Hematopoietic multipotent progenitor cell treated with erythropoietin and hydrocortisone succinate and interleukin-3 and kit ligand, for 17 days (in vitro differentiated cells): ENCODE results near the gene C5orf46.

ENCODE experiments used
- DNase-seq: peaks from one replicate; pipeline ENCODE4 v3.0.0-alpha.2; 2015; ENCODE audit warnings: low spot score

Gene C5orf46

GRCh38 chr5:147857302-147858129, 48.8 kb downstream of the C5orf46 start:
- peak; percentile 29 for DNase-seq

DNA sequence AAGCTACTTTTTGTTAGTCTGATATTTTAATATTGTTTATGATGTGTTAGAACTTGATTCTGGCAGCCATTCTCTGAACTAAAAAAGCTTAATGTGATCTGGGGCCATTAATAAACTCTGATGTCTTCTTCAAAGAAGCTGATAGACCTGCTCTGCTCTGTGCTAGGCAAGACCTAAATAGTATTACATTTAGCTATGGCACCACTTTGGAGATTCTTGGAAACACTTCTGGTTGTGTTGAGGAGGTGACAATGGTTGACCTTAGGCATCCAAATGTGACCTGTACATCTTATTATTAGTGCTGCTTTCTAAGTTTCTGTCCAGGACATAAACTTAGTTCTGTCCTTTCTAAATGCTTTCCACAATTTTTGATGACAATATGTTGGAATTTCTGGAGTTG, 49.5 kb downstream of the C5orf46 start:
- DNase-seq: no peak

DNA sequence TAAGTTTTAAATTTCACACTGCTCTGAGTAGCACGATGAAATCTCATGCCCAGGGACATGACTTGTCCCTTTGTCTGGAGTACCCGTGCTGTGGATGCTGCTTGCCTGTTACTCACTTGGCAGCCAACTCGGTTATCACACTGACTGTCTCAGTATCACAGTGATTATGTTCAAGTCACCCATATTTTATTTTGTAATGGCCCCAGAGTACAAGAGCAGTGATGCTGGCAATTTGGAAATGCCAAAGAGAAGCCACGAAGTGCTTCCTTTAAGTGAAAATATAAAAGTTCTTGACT, 50.6 kb downstream of the C5orf46 start:
- no peak for DNase-seq

DNA sequence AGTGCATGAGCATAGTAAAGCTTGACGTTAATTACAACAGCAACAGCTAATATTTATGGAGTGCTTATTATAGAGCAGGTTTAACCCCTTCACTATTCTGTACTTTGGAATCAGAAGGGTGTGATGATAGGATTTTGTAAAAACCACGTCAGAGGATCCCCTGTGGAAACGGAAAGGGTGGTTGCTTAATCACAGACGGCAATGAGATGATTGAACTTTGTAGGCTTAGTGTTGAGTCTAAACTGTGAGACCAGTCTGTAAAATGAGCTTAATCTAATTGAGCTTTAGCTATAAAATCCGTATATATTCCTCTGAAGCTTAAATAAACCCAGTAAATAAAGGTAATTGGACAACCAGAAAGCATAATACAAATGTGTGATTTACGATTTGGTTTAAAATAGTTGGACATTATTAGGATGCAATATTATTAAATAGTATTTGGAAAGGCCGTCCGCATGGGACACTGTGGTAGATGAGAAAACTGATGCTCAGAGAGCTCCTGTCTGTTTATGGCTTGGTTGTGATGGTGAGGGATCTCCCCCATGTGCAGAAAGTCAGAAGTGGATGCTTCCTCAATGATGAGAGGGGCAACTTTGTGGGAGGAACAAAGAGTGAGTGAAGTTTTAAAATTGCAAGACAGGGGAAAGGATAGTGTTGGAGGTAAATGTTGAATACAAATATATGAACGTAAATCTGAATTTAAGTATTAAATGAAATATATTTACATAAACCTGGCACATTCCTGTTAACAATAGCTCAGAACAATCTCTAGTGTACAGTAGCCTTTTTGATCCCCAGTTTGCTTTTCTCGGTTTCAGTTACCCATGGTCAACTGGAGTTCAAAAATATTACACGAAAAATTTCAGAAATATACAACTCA, 51.2 kb downstream of the C5orf46 start:
- no peak for DNase-seq

DNA sequence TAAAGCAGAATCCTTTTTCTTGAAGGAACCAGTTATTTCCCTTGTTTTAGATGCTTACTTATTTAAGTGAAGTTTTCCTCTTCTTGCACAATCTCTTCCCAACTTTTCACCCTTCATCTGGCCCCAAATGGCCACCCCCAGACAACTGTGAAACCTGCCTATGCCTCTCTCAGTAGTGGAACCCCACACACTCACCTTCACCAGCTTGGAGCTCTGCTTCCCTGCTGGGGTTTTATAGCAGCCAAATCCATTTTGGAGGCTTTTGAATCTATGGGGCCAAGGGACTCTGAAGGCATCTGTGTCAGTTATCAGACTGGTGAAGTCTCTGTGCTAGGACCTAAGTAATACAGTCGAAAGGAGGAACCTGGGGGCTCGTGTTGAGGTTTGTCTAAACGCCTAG, 52.0 kb downstream of the C5orf46 start:
- DNase-seq: no peak

DNA sequence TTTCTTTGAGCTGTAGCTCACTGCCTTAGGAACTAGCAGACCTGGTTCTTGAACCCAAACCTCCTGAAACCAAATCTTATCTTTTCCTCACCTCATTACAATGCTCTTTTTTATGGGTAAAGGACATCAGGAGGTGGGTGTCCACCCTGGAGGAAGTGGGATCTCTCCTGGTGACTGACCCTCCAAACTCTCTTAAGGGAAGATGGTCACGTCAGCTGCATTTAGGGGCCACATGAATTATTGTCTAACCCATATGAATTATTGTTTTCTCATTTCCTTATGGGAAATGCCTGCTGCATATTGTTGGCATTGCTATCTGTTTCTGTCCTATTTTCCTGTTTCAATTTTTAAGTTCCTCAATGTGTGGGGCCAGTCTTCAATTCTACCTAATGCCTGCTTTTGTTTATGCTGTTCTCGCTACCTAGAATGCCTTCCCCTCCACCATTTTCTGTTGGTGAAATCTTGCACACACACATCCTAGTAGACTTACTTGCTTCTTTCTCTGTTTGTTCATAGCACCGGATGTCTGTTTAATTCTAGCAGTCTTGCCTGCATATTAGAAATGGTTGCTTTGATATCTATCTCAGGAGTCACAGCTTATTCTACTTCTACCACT, 52.9 kb downstream of the C5orf46 start:
- no peak for DNase-seq

DNA sequence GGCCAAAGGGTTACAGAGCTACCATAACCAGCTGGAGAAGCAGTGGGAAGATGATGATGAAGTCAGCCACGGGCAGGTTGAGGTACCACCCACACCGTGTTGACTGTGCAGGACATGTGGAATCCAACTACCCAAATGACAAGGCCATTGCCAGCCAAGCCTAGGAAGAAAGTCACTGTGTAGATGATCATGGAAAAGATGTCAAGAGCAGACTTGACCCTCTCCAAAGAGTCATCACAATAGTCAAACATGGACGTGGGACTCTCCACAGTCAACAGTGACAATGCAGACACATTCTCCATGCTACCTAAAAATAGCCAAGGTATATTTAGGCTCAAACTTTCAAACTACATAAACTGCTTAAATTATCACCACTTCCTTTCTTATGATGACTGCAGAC, 54.0 kb downstream of the C5orf46 start:
- DNase-seq: no peak

GRCh38 chr5:147851578-147851977, 54.8 kb downstream of the C5orf46 start:
- DNase-seq: no peak

DNA sequence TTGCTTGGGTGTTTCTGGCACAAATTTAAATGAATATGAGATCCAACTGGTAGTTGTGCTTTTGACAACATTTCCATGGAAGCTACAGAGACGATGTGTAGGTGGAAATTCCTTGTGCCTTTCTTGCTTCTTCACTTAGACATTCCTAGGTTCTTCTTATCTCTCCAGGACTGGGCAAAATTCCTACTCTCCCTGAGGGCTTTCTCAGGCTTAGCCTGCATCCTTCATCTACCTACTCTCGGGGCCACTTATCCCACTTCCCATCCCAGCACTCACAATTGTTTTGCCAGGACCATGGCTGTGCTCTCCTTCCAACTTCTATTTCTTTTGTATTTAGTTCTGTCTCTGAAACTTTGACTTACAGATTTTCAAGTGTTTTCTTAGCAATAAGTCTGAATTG, 57.1 kb downstream of the C5orf46 start:
- no peak for DNase-seq

DNA sequence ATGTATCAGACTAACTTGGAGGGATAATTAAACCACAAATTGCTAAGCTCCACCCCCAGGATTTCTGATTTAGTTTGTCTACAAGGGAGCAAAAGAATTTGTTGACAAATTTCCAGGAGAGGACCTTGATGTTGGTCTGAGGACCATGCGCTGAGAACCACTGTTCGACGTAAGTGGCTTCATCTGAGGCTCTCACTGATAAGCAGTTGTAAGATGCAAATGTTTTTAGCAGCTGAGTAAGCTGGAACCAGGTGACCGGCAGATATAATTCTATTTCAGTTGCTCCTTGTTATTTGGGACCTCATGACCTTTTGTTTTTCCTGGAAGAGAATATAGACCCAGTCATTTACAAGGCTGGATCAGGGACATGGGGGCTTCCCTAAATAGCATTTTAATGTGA, 60.7 kb downstream of the C5orf46 start:
- DNase-seq: no peak

DNA sequence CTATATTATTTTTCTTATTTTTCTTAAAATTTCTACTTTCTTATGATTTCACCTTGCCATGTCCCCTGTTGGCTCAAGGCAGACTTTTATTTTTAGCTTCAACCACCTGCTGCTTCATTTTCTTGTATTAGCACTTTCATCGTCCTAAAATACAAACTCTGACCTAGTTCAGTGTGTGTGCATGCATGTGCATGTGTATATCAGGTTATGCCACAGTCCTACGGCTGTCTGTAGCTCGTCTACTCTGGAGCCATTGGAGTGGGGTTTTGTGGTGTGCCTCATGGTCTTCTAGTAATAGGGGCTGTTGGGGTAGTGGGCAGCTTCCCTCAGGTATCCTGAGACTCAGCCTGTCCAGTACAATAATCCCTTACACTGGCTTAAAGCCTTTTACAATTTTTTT, 61.5 kb downstream of the C5orf46 start:
- DNase-seq: no peak

GRCh38 chr5:147842869-147843268, 63.5 kb downstream of the C5orf46 start:
- no peak for DNase-seq
